PFSK-1 (cell line): ENCODE data around the gene GLB1L3.

Source experiments
- FOXP2 ChIP-seq: optimal IDR thresholded peaks from 2 replicates; pipeline ENCODE3; 2011; ENCODE audit warnings: borderline replicate concordance, control low read depth, inconsistent platforms; ENCODE audit not compliant: insufficient read depth; ENCODE audit errors: extremely low read length, extremely low read depth
- POLR2AphosphoS5 ChIP-seq: IDR thresholded peaks from 2 replicates; pipeline ENCODE4 v1.6.1; 2012; ENCODE audit warnings: low read depth, mild to moderate bottlenecking, control low read depth, low read length, moderate library complexity
- SIN3A ChIP-seq: IDR thresholded peaks from 2 replicates; pipeline ENCODE4 v1.6.1; 2012; ENCODE audit warnings: mild to moderate bottlenecking, low read length, moderate library complexity, borderline replicate concordance; ENCODE audit not compliant: insufficient read depth
- TF ChIP-seq, protein P1 (sequence below), 2 experiments: IDR thresholded peaks; 2 replicates each; pipeline versions ENCODE4 v1.6.1 to v1.8.0; 2011 to 2012; ENCODE audit warnings: low read depth in 2 of 2, low read length in 2 of 2, control low read depth in 1 of 2, inconsistent platforms in 1 of 2, mild to moderate bottlenecking in 1 of 2, moderate library complexity in 1 of 2; ENCODE audit not compliant: insufficient read depth in 1 of 2

DNA sequence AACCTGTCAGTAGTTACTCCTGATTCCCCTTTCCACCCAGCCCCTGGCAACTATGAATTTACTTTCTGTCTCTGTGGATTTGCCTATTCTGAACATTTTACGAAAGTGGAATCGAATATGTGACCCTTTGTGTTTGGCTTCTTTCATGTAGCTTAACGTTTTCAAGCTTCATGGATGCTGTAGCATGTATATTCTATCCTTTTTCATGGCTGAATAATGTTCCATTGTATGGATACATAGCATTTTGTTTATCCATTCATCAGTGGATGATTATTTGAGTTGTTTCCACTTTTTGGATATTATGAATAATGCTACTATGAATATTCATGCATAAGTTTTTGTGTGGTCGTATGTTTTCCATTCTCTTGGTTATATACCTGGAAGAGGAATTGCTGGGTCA, 46.4 kb downstream of the GLB1L3 start:
- TF ChIP-seq, protein P1, sequence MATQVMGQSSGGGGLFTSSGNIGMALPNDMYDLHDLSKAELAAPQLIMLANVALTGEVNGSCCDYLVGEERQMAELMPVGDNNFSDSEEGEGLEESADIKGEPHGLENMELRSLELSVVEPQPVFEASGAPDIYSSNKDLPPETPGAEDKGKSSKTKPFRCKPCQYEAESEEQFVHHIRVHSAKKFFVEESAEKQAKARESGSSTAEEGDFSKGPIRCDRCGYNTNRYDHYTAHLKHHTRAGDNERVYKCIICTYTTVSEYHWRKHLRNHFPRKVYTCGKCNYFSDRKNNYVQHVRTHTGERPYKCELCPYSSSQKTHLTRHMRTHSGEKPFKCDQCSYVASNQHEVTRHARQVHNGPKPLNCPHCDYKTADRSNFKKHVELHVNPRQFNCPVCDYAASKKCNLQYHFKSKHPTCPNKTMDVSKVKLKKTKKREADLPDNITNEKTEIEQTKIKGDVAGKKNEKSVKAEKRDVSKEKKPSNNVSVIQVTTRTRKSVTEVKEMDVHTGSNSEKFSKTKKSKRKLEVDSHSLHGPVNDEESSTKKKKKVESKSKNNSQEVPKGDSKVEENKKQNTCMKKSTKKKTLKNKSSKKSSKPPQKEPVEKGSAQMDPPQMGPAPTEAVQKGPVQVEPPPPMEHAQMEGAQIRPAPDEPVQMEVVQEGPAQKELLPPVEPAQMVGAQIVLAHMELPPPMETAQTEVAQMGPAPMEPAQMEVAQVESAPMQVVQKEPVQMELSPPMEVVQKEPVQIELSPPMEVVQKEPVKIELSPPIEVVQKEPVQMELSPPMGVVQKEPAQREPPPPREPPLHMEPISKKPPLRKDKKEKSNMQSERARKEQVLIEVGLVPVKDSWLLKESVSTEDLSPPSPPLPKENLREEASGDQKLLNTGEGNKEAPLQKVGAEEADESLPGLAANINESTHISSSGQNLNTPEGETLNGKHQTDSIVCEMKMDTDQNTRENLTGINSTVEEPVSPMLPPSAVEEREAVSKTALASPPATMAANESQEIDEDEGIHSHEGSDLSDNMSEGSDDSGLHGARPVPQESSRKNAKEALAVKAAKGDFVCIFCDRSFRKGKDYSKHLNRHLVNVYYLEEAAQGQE (IDR thresholded peaks at IDR 0.05; ENCODE audit: insufficient read depth in 1 of 2, low read depth in 2 of 2, low read length in 2 of 2), result no peak
- no peak for TF ChIP-seq POLR2AphosphoS5
- no peak for TF ChIP-seq FOXP2
- TF ChIP-seq SIN3A, result no peak
